Measurements from ENCODE around the gene KCNAB3.
A peak's percentile ranks its signal among the peaks of the same experiment; 100 is the strongest.

The KCNAB3 gene

GRCh38 chr17:7916385-7916682 lies 13.3 kb downstream of the KCNAB3 start (continued):
- TF ChIP-seq PRDM6 (tag by site-specific recombination; IDR thresholded peaks at IDR 0.05) (no peak), ZNF529 (tag by site-specific recombination; IDR thresholded peaks at IDR 0.05; ENCODE audit: insufficient replicate concordance) (no peak), KLF17 (tag by site-specific recombination; IDR thresholded peaks at IDR 0.05) (no peak), SALL2 (tag by site-specific recombination; IDR thresholded peaks at IDR 0.05; ENCODE audit: borderline replicate concordance) (no peak), BCL11B (tag by site-specific recombination; IDR thresholded peaks at IDR 0.05; ENCODE audit: low read depth) (no peak), ZNF19 (tag by site-specific recombination; IDR thresholded peaks at IDR 0.05; ENCODE audit: low read depth) (no peak), GLIS2 (tag by site-specific recombination; IDR thresholded peaks at IDR 0.05) (peak; percentile 65), ZNF600 (tag by site-specific recombination; IDR thresholded peaks at IDR 0.05) (no peak), ZNF211 (tag by site-specific recombination; IDR thresholded peaks at IDR 0.05; ENCODE audit: low read depth) (no peak), ZFHX2 (tag by site-specific recombination; conservative IDR thresholded peaks at IDR 0.05) (no peak), ZNF266 (tag by site-specific recombination; IDR thresholded peaks at IDR 0.05; ENCODE audit: low read depth) (no peak), TCF7L2 (IDR thresholded peaks at IDR 0.05; ENCODE audit: borderline replicate concordance, low read depth, low read length) (no peak; the same call in 1 of the 2 replicates), ZNF785 (tag by site-specific recombination; IDR thresholded peaks at IDR 0.05) (no peak), ZNF274 (IDR thresholded peaks at IDR 0.05; ENCODE audit: low read length) (no peak), ZNF274 (tag by site-specific recombination; IDR thresholded peaks at IDR 0.05; ENCODE audit: borderline replicate concordance) (no peak), TSHZ1 (tag by site-specific recombination; IDR thresholded peaks at IDR 0.05; ENCODE audit: borderline replicate concordance) (no peak), EGR2 (tag by site-specific recombination; IDR thresholded peaks at IDR 0.05; ENCODE audit: low read depth) (peak; percentile 14; the same call in 1 of the 2 replicates), ZNF148 (tag by site-specific recombination; IDR thresholded peaks at IDR 0.05; ENCODE audit: borderline replicate concordance) (no peak), ZNF837 (tag by site-specific recombination; IDR thresholded peaks at IDR 0.05) (no peak), ZNF174 (tag by site-specific recombination; IDR thresholded peaks at IDR 0.05) (no peak), ZNF660 (tag by site-specific recombination; IDR thresholded peaks at IDR 0.05) (0 out of 2 replicates have a peak, but pooled peaks have one; percentile 12), YY2 (tag by site-specific recombination; IDR thresholded peaks at IDR 0.05) (0 out of 2 replicates have a peak, but pooled peaks have one; percentile 27), WT1 (tag by site-specific recombination; IDR thresholded peaks at IDR 0.05) (peak; percentile 43; the same call in 1 of the 2 replicates), ZNF202 (tag by site-specific recombination; IDR thresholded peaks at IDR 0.05; ENCODE audit: borderline replicate concordance) (no peak), ZNF830 (tag by site-specific recombination; IDR thresholded peaks at IDR 0.05; ENCODE audit: low read depth) (no peak), ZBTB48 (tag by site-specific recombination; IDR thresholded peaks at IDR 0.05) (no peak)
- TF ChIP-seq, protein P1, sequence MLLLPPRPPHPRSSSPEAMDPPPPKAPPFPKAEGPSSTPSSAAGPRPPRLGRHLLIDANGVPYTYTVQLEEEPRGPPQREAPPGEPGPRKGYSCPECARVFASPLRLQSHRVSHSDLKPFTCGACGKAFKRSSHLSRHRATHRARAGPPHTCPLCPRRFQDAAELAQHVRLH (tag by site-specific recombination; IDR thresholded peaks at IDR 0.05), result no peak
- TF ChIP-seq, protein P2, sequence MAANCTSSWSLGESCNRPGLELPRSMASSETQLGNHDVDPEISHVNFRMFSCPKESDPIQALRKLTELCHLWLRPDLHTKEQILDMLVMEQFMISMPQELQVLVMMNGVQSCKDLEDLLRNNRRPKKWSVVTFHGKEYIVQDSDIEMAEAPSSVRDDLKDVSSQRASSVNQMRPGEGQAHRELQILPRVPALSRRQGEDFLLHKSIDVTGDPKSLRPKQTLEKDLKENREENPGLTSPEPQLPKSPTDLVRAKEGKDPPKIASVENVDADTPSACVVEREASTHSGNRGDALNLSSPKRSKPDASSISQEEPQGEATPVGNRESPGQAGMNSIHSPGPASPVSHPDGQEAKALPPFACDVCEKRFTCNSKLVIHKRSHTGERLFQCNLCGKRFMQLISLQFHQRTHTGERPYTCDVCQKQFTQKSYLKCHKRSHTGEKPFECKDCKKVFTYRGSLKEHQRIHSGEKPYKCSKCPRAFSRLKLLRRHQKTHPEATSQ (tag by site-specific recombination; IDR thresholded peaks at IDR 0.05), result no peak
- TF ChIP-seq, protein P3, sequence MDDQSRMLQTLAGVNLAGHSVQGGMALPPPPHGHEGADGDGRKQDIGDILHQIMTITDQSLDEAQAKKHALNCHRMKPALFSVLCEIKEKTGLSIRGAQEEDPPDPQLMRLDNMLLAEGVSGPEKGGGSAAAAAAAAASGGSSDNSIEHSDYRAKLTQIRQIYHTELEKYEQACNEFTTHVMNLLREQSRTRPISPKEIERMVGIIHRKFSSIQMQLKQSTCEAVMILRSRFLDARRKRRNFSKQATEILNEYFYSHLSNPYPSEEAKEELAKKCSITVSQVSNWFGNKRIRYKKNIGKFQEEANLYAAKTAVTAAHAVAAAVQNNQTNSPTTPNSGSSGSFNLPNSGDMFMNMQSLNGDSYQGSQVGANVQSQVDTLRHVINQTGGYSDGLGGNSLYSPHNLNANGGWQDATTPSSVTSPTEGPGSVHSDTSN (CRISPR knock-in tag; IDR thresholded peaks at IDR 0.05), result no peak

Data from HEK293 (cell line).